Measurements from ENCODE around the gene VCPKMT. TPM values are rescaled to one million over a fixed set of nuclear protein-coding genes. Genes with fewer than 3 reads are reported as not detected.
"Not testable (repeated sequence)": the region's sequence is repeated elsewhere in the genome, so short reads cannot be mapped to it uniquely, and the experiment has no call there.

VCPKMT gene
- total RNA-seq, 1 donor from 2014 or later = 12.0 TPM

GRCh38 chr14:50092006-50092555 is 24.3 kb downstream of the VCPKMT start:
- DNase-seq = no peak

GRCh38 chr14:50091240-50091913 is 25.0 kb downstream of the VCPKMT start:
- no peak for DNase-seq

GRCh38 chr14:50089208-50089607 is 27.2 kb downstream of the VCPKMT start:
- no peak for DNase-seq

- DNase-seq = no peak
Observed at GRCh38 chr14:50088731-50089130, 27.6 kb downstream of the VCPKMT start.

- DNase-seq = no peak
Observed at GRCh38 chr14:50088117-50088515, 28.3 kb downstream of the VCPKMT start.

GRCh38 chr14:50087341-50088116 is 28.8 kb downstream of the VCPKMT start:
- no peak for DNase-seq

- no peak for DNase-seq
Observed at GRCh38 chr14:50086321-50086711, 30.1 kb downstream of the VCPKMT start.

GRCh38 chr14:50085570-50086320 is 30.6 kb downstream of the VCPKMT start:
- DNase-seq = peak; percentile 18

GRCh38 chr14:50084666-50085065 is 31.7 kb downstream of the VCPKMT start:
- no peak for DNase-seq

GRCh38 chr14:50083467-50084337 is 32.7 kb downstream of the VCPKMT start:
- DNase-seq = no peak

- DNase-seq = no peak
Observed at GRCh38 chr14:50082784-50083466, 33.4 kb downstream of the VCPKMT start.

GRCh38 chr14:50082308-50082742 is 34.0 kb downstream of the VCPKMT start:
- DNase-seq = no peak

GRCh38 chr14:50079103-50079502 is 37.3 kb downstream of the VCPKMT start:
- DNase-seq = not testable (repeated sequence)

GRCh38 chr14:50073663-50074062 is 42.7 kb downstream of the VCPKMT start:
- DNase-seq = not testable (repeated sequence)

- no peak for DNase-seq
Observed at GRCh38 chr14:50072395-50072794, 44.0 kb downstream of the VCPKMT start.

- no peak for DNase-seq
Observed at GRCh38 chr14:50070840-50071548, 45.4 kb downstream of the VCPKMT start.

- DNase-seq = no peak
Observed at GRCh38 chr14:50070230-50070629, 46.1 kb downstream of the VCPKMT start.

GRCh38 chr14:50069325-50069724 is 47.0 kb downstream of the VCPKMT start:
- DNase-seq = no peak

GRCh38 chr14:50068496-50068895 is 47.9 kb downstream of the VCPKMT start:
- DNase-seq = no peak

GRCh38 chr14:50067723-50068495 is 48.5 kb downstream of the VCPKMT start:
- DNase-seq = no peak
